Measurements from ENCODE around the gene LHPP. TPM values are rescaled to one million over a fixed set of nuclear protein-coding genes. Genes with fewer than 3 reads are reported as not detected.

LHPP gene
- total RNA-seq, 1 donor from 2014 or later: 8.4 TPM

DNA sequence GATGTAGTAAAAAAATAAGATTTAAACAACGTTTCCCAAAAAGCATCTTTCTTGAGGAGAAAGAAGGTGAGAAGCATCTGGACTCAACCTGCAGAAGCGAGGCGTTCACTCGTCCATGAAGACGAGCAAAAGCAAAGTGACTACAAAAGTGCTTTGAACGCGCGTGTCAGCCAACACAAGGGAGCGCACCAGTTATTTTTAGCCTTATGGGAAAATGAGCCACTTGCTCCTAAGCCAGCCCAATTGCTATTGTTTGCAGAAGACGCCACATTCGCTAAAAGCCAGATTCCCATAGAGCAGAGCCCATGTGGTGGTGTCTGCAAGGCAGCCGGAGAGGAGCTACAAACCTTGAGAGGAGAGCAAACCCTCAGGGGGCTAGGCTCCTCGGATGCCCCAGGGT, 160.0 kb downstream of the LHPP start:
- Mint-ChIP-seq H3K27ac (no peak overlapping the region), H3K27me3 (ENCODE audit: low read depth) (peaks cover 9% of the 10 kb centered on the region), H3K4me1 (ENCODE audit: low read depth) (peaks cover 3% of the 10 kb centered on the region), H3K9me3 (no peaks in the 10 kb centered on the region), H3K36me3 (ENCODE audit: low read depth) (peaks cover 15% of the 10 kb centered on the region), H3K4me3 (ENCODE audit: low read depth) (no peak overlapping the region)
- DNase-seq (ENCODE audit: low spot score): no peak
- intact Hi-C loops (cut with micrococcal nuclease): no loop called here

DNA sequence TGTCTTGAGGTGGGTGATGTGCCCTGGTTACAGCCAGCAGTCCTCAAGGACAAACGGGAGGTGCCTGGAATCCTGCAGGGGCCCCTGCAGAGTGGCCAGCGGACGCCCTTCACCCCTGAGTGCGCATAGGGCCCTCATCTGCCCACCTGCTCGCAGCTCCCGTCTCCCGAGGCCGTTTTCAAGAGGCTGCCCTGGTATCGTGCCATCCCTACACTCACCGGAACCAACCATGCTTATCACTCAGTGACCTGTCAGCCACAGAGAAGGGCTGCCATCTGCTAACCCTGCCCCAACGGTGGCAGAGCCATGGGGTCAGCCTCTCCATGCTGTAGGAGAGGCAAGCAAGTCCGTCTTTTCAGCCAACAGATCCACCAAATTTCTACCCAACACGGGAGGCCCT, 160.5 kb downstream of the LHPP start:
- H3K36me3 Mint-ChIP-seq (ENCODE audit: low read depth): peaks cover 12% of the 10 kb centered on the region
- H3K9me3 Mint-ChIP-seq: no peaks in the 10 kb centered on the region
- no peak overlapping the region for H3K27ac Mint-ChIP-seq
- no peak for DNase-seq (ENCODE audit: low spot score)
- intact Hi-C loops (cut with micrococcal nuclease): no loop called here
- H3K27me3 Mint-ChIP-seq (ENCODE audit: low read depth): peaks cover 6% of the 10 kb centered on the region
- no peak overlapping the region for H3K4me3 Mint-ChIP-seq (ENCODE audit: low read depth)
- H3K4me1 Mint-ChIP-seq (ENCODE audit: low read depth): peaks cover 9% of the 10 kb centered on the region

DNA sequence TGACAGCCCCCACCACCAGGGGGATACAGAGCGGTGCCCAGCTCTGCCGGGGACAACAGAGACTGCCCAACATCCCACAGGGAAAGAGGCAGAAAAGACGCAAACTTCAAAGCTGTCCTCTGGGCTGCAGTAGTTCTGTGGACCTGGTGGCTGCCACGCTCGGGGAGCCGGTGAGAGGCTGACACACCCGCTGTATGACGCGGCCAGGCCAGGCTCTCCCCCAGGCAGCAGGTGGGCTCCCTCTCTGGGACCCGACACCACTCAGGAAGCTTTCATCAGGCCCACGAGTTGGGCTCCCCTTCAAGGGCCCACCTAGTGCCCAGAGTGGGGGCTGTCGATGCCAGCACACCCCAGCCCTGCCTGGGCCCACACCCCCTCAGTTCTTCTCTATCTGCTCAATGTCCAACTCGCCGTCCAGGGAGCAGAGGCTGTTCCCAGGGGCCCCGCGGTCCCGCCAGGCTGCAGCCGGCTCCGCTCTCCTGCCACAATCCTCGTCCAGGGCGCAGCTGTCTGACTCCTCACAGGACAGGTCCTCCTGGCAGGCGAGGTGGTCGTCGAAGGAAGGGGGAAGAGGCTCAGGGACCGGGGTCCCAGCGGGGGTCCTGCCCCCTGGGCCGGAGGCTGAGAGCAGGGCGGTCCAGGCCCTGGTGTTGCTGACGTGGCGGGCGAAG, 161.4 kb downstream of the LHPP start:
- DNase-seq (ENCODE audit: low spot score): no peak
- H3K4me3 Mint-ChIP-seq (ENCODE audit: low read depth): no peak overlapping the region
- H3K27me3 Mint-ChIP-seq (ENCODE audit: low read depth): peaks cover 8% of the 10 kb centered on the region
- peaks cover 17% of the 10 kb centered on the region for H3K4me1 Mint-ChIP-seq (ENCODE audit: low read depth)
- H3K27ac Mint-ChIP-seq: no peak overlapping the region
- intact Hi-C loops (cut with micrococcal nuclease): no loop called here
- peaks cover 8% of the 10 kb centered on the region for H3K36me3 Mint-ChIP-seq (ENCODE audit: low read depth)
- no peaks in the 10 kb centered on the region for H3K9me3 Mint-ChIP-seq

- intact Hi-C loops (cut with micrococcal nuclease): no loop called here
These were observed 162.4 kb downstream of the LHPP start for GRCh38 chr10:124624006-124624405.

DNA sequence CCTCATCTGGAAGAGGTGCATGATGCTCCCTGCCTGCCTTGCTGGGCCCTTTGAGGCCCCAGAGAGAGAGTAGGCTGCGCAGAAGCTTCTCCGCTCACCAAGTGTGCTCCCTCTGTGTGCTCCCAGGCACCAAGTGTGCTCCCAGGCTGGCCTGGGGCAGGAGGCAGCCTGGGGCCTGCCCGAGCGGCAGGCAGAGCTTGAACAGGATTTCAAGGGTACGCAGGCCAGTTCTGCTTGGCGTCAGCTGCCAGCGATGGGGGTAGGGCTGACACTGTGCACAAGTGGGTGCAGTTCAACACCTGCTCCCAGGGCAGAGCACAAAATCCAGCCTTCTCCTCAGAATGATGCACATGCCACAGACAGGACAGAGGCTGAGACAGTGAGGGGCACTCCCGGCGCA, 162.8 kb downstream of the LHPP start:
- no peak overlapping the region for H3K27ac Mint-ChIP-seq
- H3K4me3 Mint-ChIP-seq (ENCODE audit: low read depth): no peak overlapping the region
- intact Hi-C loops (cut with micrococcal nuclease): no loop called here
- H3K4me1 Mint-ChIP-seq (ENCODE audit: low read depth): peaks cover 22% of the 10 kb centered on the region
- no peak for DNase-seq (ENCODE audit: low spot score)
- no peaks in the 10 kb centered on the region for H3K9me3 Mint-ChIP-seq
- peaks cover 12% of the 10 kb centered on the region for H3K27me3 Mint-ChIP-seq (ENCODE audit: low read depth)
- H3K36me3 Mint-ChIP-seq (ENCODE audit: low read depth): peaks cover 6% of the 10 kb centered on the region

More at GRCh38 chr10:124624006-124624405, 162.4 kb downstream of the LHPP start:
- no peak overlapping the region for H3K4me3 Mint-ChIP-seq (ENCODE audit: low read depth)
- H3K4me1 Mint-ChIP-seq (ENCODE audit: low read depth): peaks cover 19% of the 10 kb centered on the region
- no peak for DNase-seq (ENCODE audit: low spot score)
- H3K27me3 Mint-ChIP-seq (ENCODE audit: low read depth): peaks cover 8% of the 10 kb centered on the region
- peaks cover 6% of the 10 kb centered on the region for H3K36me3 Mint-ChIP-seq (ENCODE audit: low read depth)
- H3K9me3 Mint-ChIP-seq: no peaks in the 10 kb centered on the region
- H3K27ac Mint-ChIP-seq: no peak overlapping the region

DNA sequence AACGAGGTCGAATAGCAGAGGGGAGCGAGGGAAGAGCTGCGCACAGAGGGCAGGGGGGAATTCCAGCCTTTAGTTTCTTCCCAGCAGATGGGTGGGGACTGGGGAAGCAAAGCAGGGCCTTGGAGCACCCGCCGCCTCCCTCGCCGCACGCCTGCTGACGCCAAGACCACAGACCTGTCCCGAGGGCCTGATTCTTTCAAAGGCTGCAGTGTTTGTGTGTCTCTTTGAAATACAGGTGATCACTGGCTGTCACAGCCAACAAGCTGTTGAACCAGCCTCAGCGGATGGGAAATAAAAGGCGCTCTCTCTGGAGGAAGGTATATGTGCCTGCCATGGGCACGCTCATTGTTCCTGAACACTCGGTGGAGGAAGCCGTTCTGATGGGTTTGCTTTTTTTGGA, 163.3 kb downstream of the LHPP start:
- intact Hi-C loops (cut with micrococcal nuclease): no loop called here
- no peak for DNase-seq (ENCODE audit: low spot score)
- Mint-ChIP-seq H3K4me3 (ENCODE audit: low read depth) (no peak overlapping the region), H3K27ac (no peak overlapping the region), H3K9me3 (no peaks in the 10 kb centered on the region), H3K27me3 (ENCODE audit: low read depth) (peaks cover 13% of the 10 kb centered on the region), H3K4me1 (ENCODE audit: low read depth) (peaks cover 22% of the 10 kb centered on the region), H3K36me3 (ENCODE audit: low read depth) (peaks cover 7% of the 10 kb centered on the region)

DNA sequence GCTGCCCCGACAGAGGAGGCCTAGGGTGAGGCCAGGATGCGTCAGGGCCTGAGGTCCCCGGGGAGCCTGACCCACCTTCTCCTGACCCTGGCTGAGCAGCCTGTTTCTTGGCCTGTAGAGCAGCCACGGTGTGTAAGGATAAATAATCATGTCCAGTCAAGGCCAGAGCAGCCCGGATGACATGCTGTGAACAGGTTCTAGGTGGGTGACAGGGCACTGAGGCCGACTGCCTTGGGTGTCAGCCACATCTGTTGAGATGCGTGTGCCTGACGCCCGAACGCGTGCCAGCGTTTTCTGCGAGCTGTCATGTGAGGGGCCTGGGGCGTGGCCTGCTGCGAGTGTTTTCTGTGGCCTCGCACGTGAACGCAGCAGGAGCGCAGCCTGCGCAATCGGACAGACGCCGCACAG, 164.2 kb downstream of the LHPP start:
- intact Hi-C loops (cut with micrococcal nuclease): loop anchor here (2.0 kb wide), 1 partner anchor 15 kb away; no protein-coding TSS in a partner anchor

GRCh38 chr10:124626759-124627380, 165.2 kb downstream of the LHPP start:
- Mint-ChIP-seq H3K9me3 (no peaks in the 10 kb centered on the region), H3K4me3 (ENCODE audit: low read depth) (no peak overlapping the region), H3K27ac (no peak overlapping the region), H3K36me3 (ENCODE audit: low read depth) (peaks cover 7% of the 10 kb centered on the region), H3K27me3 (ENCODE audit: low read depth) (peaks cover 13% of the 10 kb centered on the region), H3K4me1 (ENCODE audit: low read depth) (peaks cover 22% of the 10 kb centered on the region)
- peak; percentile 46 for DNase-seq (ENCODE audit: low spot score)
- intact Hi-C loops (cut with micrococcal nuclease): loop anchor here (1.0 to 2.0 kb wide), 3 partner anchors 13 to 61 kb away; no protein-coding TSS in a partner anchor

More for the DNA sequence above, 164.2 kb downstream of the LHPP start:
- peaks cover 7% of the 10 kb centered on the region for H3K36me3 Mint-ChIP-seq (ENCODE audit: low read depth)
- peaks cover 13% of the 10 kb centered on the region for H3K27me3 Mint-ChIP-seq (ENCODE audit: low read depth)
- no peak for DNase-seq (ENCODE audit: low spot score)
- H3K9me3 Mint-ChIP-seq: no peaks in the 10 kb centered on the region
- H3K27ac Mint-ChIP-seq: no peak overlapping the region
- H3K4me3 Mint-ChIP-seq (ENCODE audit: low read depth): no peak overlapping the region
- peaks cover 22% of the 10 kb centered on the region for H3K4me1 Mint-ChIP-seq (ENCODE audit: low read depth)

GRCh38 chr10:124627866-124628675, 166.4 kb downstream of the LHPP start:
- H3K9me3 Mint-ChIP-seq: no peaks in the 10 kb centered on the region
- H3K27ac Mint-ChIP-seq: no peak overlapping the region
- H3K27me3 Mint-ChIP-seq (ENCODE audit: low read depth): peaks cover 12% of the 10 kb centered on the region
- peaks cover 3% of the 10 kb centered on the region for H3K36me3 Mint-ChIP-seq (ENCODE audit: low read depth)
- H3K4me3 Mint-ChIP-seq (ENCODE audit: low read depth): no peak overlapping the region
- no peak for DNase-seq (ENCODE audit: low spot score)
- H3K4me1 Mint-ChIP-seq (ENCODE audit: low read depth): peaks cover 22% of the 10 kb centered on the region
- intact Hi-C loops (cut with micrococcal nuclease): loop anchor here (1.0 to 2.0 kb wide), 3 partner anchors 13 to 60 kb away; no protein-coding TSS in a partner anchor

- Mint-ChIP-seq H3K4me3 (ENCODE audit: low read depth) (no peak overlapping the region), H3K27ac (no peak overlapping the region), H3K9me3 (no peaks in the 10 kb centered on the region), H3K4me1 (ENCODE audit: low read depth) (peaks cover 22% of the 10 kb centered on the region), H3K36me3 (ENCODE audit: low read depth) (peaks cover 7% of the 10 kb centered on the region), H3K27me3 (ENCODE audit: low read depth) (peaks cover 13% of the 10 kb centered on the region)
- no peak for DNase-seq (ENCODE audit: low spot score)
- intact Hi-C loops (cut with micrococcal nuclease): no loop called here
These were observed 167.0 kb downstream of the LHPP start for GRCh38 chr10:124628676-124629021.

GRCh38 chr10:124629415-124629814, 167.8 kb downstream of the LHPP start:
- intact Hi-C loops (cut with micrococcal nuclease): no loop called here
- Mint-ChIP-seq H3K9me3 (peaks cover under 1% of the 10 kb centered on the region), H3K36me3 (ENCODE audit: low read depth) (peaks cover 13% of the 10 kb centered on the region), H3K27ac (no peak overlapping the region), H3K4me3 (ENCODE audit: low read depth) (no peak overlapping the region), H3K4me1 (ENCODE audit: low read depth) (peaks cover 22% of the 10 kb centered on the region), H3K27me3 (ENCODE audit: low read depth) (peaks cover 9% of the 10 kb centered on the region)
- no peak for DNase-seq (ENCODE audit: low spot score)

GRCh38 chr10:124629842-124630241, 168.2 kb downstream of the LHPP start:
- peaks cover 17% of the 10 kb centered on the region for H3K36me3 Mint-ChIP-seq (ENCODE audit: low read depth)
- peaks cover 9% of the 10 kb centered on the region for H3K27me3 Mint-ChIP-seq (ENCODE audit: low read depth)
- H3K27ac Mint-ChIP-seq: no peak overlapping the region
- H3K4me3 Mint-ChIP-seq (ENCODE audit: low read depth): no peak overlapping the region
- peaks cover 22% of the 10 kb centered on the region for H3K4me1 Mint-ChIP-seq (ENCODE audit: low read depth)
- no peak for DNase-seq (ENCODE audit: low spot score)
- H3K9me3 Mint-ChIP-seq: peaks cover 5% of the 10 kb centered on the region
- intact Hi-C loops (cut with micrococcal nuclease): no loop called here

- no peak overlapping the region for H3K4me3 Mint-ChIP-seq (ENCODE audit: low read depth)
- peaks cover 5% of the 10 kb centered on the region for H3K9me3 Mint-ChIP-seq
- peaks cover 22% of the 10 kb centered on the region for H3K4me1 Mint-ChIP-seq (ENCODE audit: low read depth)
- no peak for DNase-seq (ENCODE audit: low spot score)
- H3K27me3 Mint-ChIP-seq (ENCODE audit: low read depth): peaks cover 9% of the 10 kb centered on the region
- intact Hi-C loops (cut with micrococcal nuclease): no loop called here
- peaks cover 22% of the 10 kb centered on the region for H3K36me3 Mint-ChIP-seq (ENCODE audit: low read depth)
- no peak overlapping the region for H3K27ac Mint-ChIP-seq
These were observed 168.9 kb downstream of the LHPP start for GRCh38 chr10:124630551-124630950.
